GM21786 (cell line): ENCODE results near the gene CNGA1.

Experiments used
- ATAC-seq: cut with Tn5 transposase; IDR thresholded peaks from one replicate; pipeline ENCODE4 v1.9.1; 2021; ENCODE audit not compliant: unreplicated experiment

The CNGA1 gene

DNA sequence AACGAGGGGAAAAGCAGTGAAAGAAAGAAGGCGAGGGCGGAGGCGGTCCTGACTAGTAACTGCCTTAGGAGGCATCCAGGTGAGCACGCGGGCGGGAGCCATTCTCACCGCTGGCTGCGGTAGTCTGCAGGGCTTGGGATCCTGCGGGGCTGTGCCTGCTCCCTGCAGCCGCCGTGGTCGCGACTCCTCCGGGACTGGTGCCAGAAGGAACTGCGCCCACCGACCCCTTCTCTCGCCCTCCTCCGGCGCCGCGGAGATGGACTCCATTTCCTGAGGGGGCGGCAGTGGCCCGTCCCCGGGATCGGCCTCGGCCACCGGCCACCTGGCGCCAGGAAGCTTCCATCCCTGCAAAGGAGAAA, 102.6 kb downstream of the CNGA1 start:
- ATAC-seq, result peak; percentile 17

DNA sequence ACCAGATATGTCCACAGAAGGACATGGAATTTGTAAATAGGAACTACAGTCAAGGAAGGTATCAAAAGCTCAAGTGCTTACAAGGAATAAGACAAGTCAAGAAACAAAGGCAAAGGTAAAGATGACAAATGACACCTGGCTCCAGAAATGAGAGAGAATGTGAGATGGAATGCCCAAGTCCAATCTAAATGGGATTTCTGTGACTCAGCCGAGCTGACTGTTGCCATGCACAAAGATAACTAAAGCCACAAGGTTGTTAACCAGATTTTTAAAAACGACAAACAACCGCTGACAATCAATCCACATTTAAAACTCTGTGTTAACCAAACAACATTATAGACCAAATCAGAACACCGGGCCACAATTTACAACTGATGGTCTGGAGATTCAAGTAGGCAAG, 103.2 kb downstream of the CNGA1 start:
- ATAC-seq, result no peak

DNA sequence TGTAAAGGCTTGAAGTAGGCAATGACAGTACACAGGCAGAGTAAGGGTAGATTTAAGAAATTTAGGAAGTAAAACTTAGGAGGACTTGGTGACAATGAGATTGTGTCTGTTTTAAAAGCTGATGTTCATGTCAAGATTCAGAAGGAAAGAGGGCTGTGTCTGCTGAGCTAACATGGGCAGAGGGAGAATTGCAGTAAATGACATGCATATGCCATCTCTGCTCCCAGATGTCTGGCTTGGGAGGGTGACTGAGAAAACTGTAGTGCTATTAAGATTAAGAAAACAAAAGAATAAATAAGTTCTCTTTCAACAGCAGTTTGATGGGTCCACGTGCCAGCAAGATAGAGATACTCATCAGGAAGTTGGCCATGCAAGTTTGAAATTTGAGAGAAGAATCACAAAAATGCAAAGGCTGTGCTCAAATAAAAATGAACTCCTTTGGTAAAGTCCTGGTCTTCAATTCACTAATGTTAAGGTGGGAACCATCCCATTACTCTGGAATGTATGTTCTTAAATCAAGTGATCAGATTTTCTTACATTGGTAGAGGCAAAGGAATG, 109.3 kb downstream of the CNGA1 start:
- ATAC-seq, result no peak

DNA sequence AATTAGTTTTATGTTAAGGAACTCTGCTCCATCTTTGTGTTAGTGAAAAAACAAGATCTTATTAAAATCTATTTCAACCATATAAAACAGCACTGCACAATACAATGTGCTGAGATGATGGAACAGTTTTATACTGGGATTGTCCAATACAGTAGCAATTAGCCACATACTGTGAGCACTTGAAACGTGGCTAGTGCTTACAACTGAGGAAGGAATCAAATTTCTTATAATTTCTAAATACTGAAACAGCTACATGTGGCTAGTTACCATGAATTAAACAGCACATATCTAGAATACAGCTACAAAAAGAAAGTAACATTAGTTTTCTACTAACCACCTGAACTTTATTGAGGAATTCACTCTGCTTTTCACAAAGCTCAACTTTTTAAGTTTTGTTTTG, 116.8 kb downstream of the CNGA1 start:
- no peak for ATAC-seq

DNA sequence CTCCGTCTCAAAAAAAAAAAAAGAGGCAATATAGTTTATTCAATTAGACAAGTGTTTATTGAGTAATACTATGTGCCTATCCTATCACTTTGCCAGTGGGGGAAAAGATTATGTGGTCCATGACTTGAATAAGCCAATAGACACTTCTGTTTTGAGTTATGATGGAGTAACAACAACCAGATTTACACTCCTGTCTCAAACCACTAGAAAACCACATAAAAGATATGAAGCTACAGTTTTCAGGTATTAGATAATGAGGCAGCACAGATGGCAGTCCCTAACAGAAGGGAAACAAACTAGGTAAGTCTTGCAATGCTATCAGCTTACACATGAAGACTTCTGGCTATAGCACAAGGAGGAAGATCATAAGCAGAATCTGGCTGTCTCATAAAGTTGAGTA, 124.6 kb downstream of the CNGA1 start:
- ATAC-seq, result no peak
